HS-27A (cell line): Measurements from ENCODE around the gene CNFN.
"Not testable (repeated sequence)": the region's sequence is repeated elsewhere in the genome, so short reads cannot be mapped to it uniquely, and the experiment has no call there.

Experiments
- DNase-seq: peaks from one replicate; pipeline ENCODE4 v3.0.0-alpha.2; 2012; ENCODE audit warnings: low read depth, missing footprints

Gene CNFN

GRCh38 chr19:42351079-42351735, 38.9 kb downstream of the CNFN start:
- no peak for DNase-seq

GRCh38 chr19:42350417-42350816, 39.7 kb downstream of the CNFN start:
- no peak for DNase-seq

- no peak for DNase-seq
Observed at GRCh38 chr19:42349378-42350107, 40.6 kb downstream of the CNFN start.

GRCh38 chr19:42348211-42348610, 41.9 kb downstream of the CNFN start:
- DNase-seq: no peak

GRCh38 chr19:42345191-42345812, 44.8 kb downstream of the CNFN start:
- DNase-seq: no peak

GRCh38 chr19:42344336-42344893, 45.7 kb downstream of the CNFN start:
- DNase-seq: no peak

- DNase-seq: no peak
Observed at GRCh38 chr19:42343344-42344110, 46.6 kb downstream of the CNFN start.

GRCh38 chr19:42339922-42340321, 50.2 kb downstream of the CNFN start:
- DNase-seq: not testable (repeated sequence)

- not testable (repeated sequence) for DNase-seq
Observed at GRCh38 chr19:42339126-42339860, 50.8 kb downstream of the CNFN start.
